ENCODE data around the gene CDH22. TPM values are rescaled to one million over a fixed set of nuclear protein-coding genes. Genes with fewer than 3 reads are reported as not detected.
A peak's percentile ranks its signal among the peaks of the same experiment; 100 is the strongest.

The CDH22 gene
- total RNA-seq, 1 experiment from 2014 or later = not detected

DNA sequence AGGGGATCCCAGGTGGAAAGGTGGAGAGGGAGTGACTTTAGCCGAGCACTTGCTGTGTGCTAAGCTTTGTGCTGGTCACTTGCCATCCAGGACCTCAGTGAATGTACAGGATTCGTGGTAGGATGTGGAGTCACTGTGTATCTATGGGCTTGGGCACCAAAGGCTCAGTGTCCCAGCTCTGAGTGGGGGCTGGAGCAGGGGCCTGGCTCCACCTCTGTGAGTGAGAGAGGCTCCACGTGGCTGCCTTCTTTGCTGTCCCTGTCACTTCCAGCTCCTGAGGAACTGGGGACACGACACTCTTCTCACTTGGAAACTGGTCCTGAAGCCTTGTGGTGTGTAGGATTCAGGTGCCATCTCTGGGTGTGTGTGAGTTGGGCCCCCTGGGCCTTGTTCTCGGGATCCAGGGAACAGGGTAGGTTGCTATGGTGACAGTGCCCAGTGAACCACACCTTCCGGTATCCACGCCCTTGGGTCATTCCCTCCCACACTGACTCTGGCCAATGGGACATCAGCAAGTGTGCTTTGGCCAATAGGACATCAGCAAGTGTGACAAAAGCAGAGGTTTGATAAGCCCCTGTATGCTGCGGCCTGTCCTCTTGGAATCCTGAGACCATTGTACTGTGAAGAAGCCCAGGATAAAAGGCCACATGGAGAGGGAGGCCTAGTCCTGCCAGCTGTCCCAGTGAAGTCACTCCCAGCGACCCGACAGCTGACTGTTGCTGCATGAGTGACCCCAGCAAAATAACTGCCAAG is 87.7 kb downstream of the CDH22 start:
- ChIA-PET POLR2A (interaction anchor here (0.5 kb wide), 1 partner anchor 1312 kb away, joined by 3 read pairs; no protein-coding TSS in a partner anchor), CTCF (interaction anchor here (0.6 to 0.7 kb wide), 2 partner anchors 47 to 178 kb away, joined by 3 read pairs; no protein-coding TSS in a partner anchor)
- Mint-ChIP-seq H3K4me3 (ENCODE audit: unreplicated experiment) (no peak overlapping the region), H3K27ac (ENCODE audit: low read depth, unreplicated experiment) (no peak overlapping the region), H3K36me3 (ENCODE audit: insufficient read depth, unreplicated experiment) (no peaks in the 10 kb centered on the region), H3K27me3 (ENCODE audit: insufficient read depth, unreplicated experiment) (peaks cover 16% of the 10 kb centered on the region), H3K4me1 (ENCODE audit: insufficient read depth, unreplicated experiment) (peaks cover 11% of the 10 kb centered on the region), H3K9me3 (ENCODE audit: unreplicated experiment) (no peaks in the 10 kb centered on the region)
- intact Hi-C loops (cut with micrococcal nuclease) = no loop called here
- TF ChIP-seq, protein P1, sequence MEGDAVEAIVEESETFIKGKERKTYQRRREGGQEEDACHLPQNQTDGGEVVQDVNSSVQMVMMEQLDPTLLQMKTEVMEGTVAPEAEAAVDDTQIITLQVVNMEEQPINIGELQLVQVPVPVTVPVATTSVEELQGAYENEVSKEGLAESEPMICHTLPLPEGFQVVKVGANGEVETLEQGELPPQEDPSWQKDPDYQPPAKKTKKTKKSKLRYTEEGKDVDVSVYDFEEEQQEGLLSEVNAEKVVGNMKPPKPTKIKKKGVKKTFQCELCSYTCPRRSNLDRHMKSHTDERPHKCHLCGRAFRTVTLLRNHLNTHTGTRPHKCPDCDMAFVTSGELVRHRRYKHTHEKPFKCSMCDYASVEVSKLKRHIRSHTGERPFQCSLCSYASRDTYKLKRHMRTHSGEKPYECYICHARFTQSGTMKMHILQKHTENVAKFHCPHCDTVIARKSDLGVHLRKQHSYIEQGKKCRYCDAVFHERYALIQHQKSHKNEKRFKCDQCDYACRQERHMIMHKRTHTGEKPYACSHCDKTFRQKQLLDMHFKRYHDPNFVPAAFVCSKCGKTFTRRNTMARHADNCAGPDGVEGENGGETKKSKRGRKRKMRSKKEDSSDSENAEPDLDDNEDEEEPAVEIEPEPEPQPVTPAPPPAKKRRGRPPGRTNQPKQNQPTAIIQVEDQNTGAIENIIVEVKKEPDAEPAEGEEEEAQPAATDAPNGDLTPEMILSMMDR (IDR thresholded peaks at IDR 0.05; ENCODE audit: unreplicated experiment) = no peak
- BruUV-seq (replicated peaks) = no TSS peak
- peak; percentile 27 for DNase-seq (ENCODE audit: unreplicated experiment)

DNA sequence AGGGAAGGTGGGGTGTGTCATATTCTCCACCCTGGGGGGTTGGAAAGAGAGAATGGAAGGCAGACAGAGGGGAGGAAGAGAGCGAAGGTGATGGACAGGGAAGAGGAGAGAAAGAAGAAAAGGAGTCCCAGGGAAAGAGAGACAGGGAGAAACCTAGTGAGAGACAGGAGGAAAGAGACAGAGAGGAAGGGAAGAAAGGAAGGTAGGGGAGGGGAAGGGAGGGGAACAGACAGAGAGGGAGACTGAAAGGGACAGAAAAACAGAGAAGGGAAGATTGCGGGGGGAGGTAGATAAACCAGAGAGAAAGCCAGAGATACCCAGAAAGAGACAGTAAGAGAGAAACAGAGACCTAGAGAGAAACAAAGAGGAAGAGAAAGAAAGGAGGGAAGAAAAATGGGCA is 88.4 kb downstream of the CDH22 start:
- no TSS peak for BruUV-seq (replicated peaks)
- Mint-ChIP-seq H3K27ac (ENCODE audit: low read depth, unreplicated experiment) (no peak overlapping the region), H3K4me3 (ENCODE audit: unreplicated experiment) (no peak overlapping the region), H3K9me3 (ENCODE audit: unreplicated experiment) (no peaks in the 10 kb centered on the region), H3K27me3 (ENCODE audit: insufficient read depth, unreplicated experiment) (peaks cover 10% of the 10 kb centered on the region), H3K4me1 (ENCODE audit: insufficient read depth, unreplicated experiment) (peaks cover 11% of the 10 kb centered on the region), H3K36me3 (ENCODE audit: insufficient read depth, unreplicated experiment) (no peaks in the 10 kb centered on the region)
- POLR2A ChIA-PET = no interaction called here
- intact Hi-C loops (cut with micrococcal nuclease) = no loop called here
- DNase-seq (ENCODE audit: unreplicated experiment) = no peak
- TF ChIP-seq, protein P1 (IDR thresholded peaks at IDR 0.05; ENCODE audit: unreplicated experiment) = no peak
- CTCF ChIA-PET = no interaction called here

DNA sequence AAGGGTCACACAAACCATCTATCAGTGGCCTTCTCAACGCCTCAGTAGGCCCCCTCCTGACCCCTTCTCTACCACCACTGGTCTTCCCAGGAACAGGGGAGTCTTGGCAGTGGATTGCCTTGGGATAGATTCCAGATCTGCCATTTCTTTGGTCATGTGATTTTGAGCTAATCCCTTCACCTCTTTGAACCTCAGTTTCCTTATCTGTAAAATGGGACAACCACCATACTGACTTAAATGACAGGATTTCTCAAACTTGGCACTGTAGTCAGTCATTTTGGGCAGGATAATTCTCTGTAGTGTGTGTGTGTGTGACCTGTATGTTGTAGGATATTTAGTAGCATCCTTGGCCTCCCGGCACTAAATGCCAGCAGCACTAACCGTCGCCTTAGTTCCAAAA is 89.1 kb downstream of the CDH22 start:
- no peaks in the 10 kb centered on the region for H3K36me3 Mint-ChIP-seq (ENCODE audit: insufficient read depth, unreplicated experiment)
- H3K4me3 Mint-ChIP-seq (ENCODE audit: unreplicated experiment) = no peak overlapping the region
- no peak for DNase-seq (ENCODE audit: unreplicated experiment)
- H3K27ac Mint-ChIP-seq (ENCODE audit: low read depth, unreplicated experiment) = no peak overlapping the region
- ChIA-PET POLR2A (no interaction called here), CTCF (no interaction called here)
- no peaks in the 10 kb centered on the region for H3K9me3 Mint-ChIP-seq (ENCODE audit: unreplicated experiment)
- H3K27me3 Mint-ChIP-seq (ENCODE audit: insufficient read depth, unreplicated experiment) = peaks cover 3% of the 10 kb centered on the region
- BruUV-seq (replicated peaks) = no TSS peak
- H3K4me1 Mint-ChIP-seq (ENCODE audit: insufficient read depth, unreplicated experiment) = peaks cover 17% of the 10 kb centered on the region
- intact Hi-C loops (cut with micrococcal nuclease) = no loop called here
- TF ChIP-seq, protein P1 (IDR thresholded peaks at IDR 0.05; ENCODE audit: unreplicated experiment) = no peak

DNA sequence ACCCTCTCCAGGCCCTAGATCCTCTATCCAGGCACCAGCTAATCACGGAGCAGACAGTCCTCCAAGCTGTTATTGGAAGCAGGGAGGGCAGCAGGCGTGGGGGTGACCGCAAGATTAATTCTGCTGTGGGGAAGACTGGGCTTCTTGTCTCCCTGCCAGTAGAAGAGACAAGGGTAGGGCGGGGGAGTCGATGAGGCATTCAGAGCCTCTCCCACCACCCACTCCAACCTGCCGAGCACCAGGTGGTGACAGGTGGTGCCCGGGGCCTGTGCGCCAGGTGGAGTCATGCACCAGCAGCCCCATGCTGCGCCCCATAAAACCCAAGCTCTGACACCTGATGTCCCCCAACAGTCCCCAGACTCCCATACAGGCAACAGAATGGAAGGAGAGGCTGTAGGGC is 89.6 kb downstream of the CDH22 start:
- TF ChIP-seq, protein P1 (IDR thresholded peaks at IDR 0.05; ENCODE audit: unreplicated experiment) = no peak
- BruUV-seq (replicated peaks) = no TSS peak
- Mint-ChIP-seq H3K4me1 (ENCODE audit: insufficient read depth, unreplicated experiment) (peaks cover 23% of the 10 kb centered on the region), H3K4me3 (ENCODE audit: unreplicated experiment) (no peak overlapping the region), H3K9me3 (ENCODE audit: unreplicated experiment) (no peaks in the 10 kb centered on the region), H3K27me3 (ENCODE audit: insufficient read depth, unreplicated experiment) (no peaks in the 10 kb centered on the region), H3K36me3 (ENCODE audit: insufficient read depth, unreplicated experiment) (no peaks in the 10 kb centered on the region), H3K27ac (ENCODE audit: low read depth, unreplicated experiment) (no peak overlapping the region)
- DNase-seq (ENCODE audit: unreplicated experiment) = no peak
- ChIA-PET CTCF (no interaction called here), POLR2A (no interaction called here)
- intact Hi-C loops (cut with micrococcal nuclease) = no loop called here
